Measurements from ENCODE around the gene C1QA. TPM values are rescaled to one million over a fixed set of nuclear protein-coding genes. Genes with fewer than 3 reads are reported as not detected.

The C1QA gene
- total and polyA plus RNA-seq, 2 of the 4 experiments (the other 2 are of a cell fraction): not detected

- Histone ChIP-seq H3K18ac (ENCODE audit: low read depth, low read length) (no peak overlapping the region), H2BK5ac (ENCODE audit: low read depth, low read length, poor library complexity, severe bottlenecking) (no peak overlapping the region), H2AFZ (replicated peaks; ENCODE audit: low read length, poor library complexity) (no peak overlapping the region), H3K9me3 (ENCODE audit: control insufficient read depth, insufficient read depth, low read length) (no peaks in the 10 kb centered on the region), H3K27ac (ENCODE audit: insufficient read depth, low read length) (no peak overlapping the region), H3K4me3 (ENCODE audit: insufficient read depth, low read depth, low read length) (no peak overlapping the region), H3K4ac (ENCODE audit: low read depth, low read length) (no peak overlapping the region), H2BK120ac (ENCODE audit: low read depth, low read length) (no peak overlapping the region), H3K4me1 (ENCODE audit: control insufficient read depth, insufficient read depth, low read length) (no peaks in the 10 kb centered on the region), H3K79me1 (ENCODE audit: low read depth in 1 of 2, low read length in 2 of 2) (no peaks in the 10 kb centered on the region), H2AK5ac (ENCODE audit: low read depth, low read length) (no peak overlapping the region), H2BK20ac (ENCODE audit: low read depth, low read length) (no peak overlapping the region), H3K4me2 (ENCODE audit: low read depth, low read length) (no peak overlapping the region), H3K56ac (ENCODE audit: extremely low read depth, insufficient read depth, low read length) (no peak overlapping the region), H3K9ac (ENCODE audit: low read depth, low read length) (no peak overlapping the region), H3K27me3 (ENCODE audit: control insufficient read depth, insufficient read depth, low read length) (peaks cover 40% of the 10 kb centered on the region), H3K14ac (replicated peaks; ENCODE audit: low read depth, low read length) (no peak overlapping the region), H4K8ac (ENCODE audit: low read depth in 2 of 2, low read length in 2 of 2) (no peak overlapping the region), H4K5ac (ENCODE audit: low read depth, low read length) (no peak overlapping the region), H3K23ac (ENCODE audit: low read depth, low read length) (no peak overlapping the region), H2AK9ac (replicated peaks; ENCODE audit: low read depth, low read length, poor library complexity) (no peak overlapping the region), H3K36me3 (ENCODE audit: control insufficient read depth, insufficient read depth, low read length) (no peaks in the 10 kb centered on the region), H4K20me1 (ENCODE audit: insufficient read depth, low read length) (peaks cover 4% of the 10 kb centered on the region; the same call in 1 of the 2 replicates), H3K9me1 (ENCODE audit: insufficient read depth, low read length) (no peaks in the 10 kb centered on the region; the same call in 1 of the 2 replicates), H2BK15ac (ENCODE audit: low read depth, low read length) (no peak overlapping the region), H4K91ac (ENCODE audit: insufficient read depth, low read depth, low read length) (no peak overlapping the region)
- in situ Hi-C loops (cut with MboI; ENCODE audit: low sequenced_read_pairs): no loop called here
- no peak for DNase-seq
- no peak for ATAC-seq (ENCODE audit: low read depth)
- dilution Hi-C loops (cut with HindIII; ENCODE audit: low sequenced_read_pairs, unreplicated experiment): no loop called here
- intact Hi-C loops (cut with micrococcal nuclease): no loop called here
- 45% methylated on average over 7 of the region's 12 CpGs; no CpG with 5 or more reads in 1 of the 2 experiments for WGBS, 2 experiments (ENCODE audit: extremely low coverage in 2 of 2, insufficient read length in 1 of 2)
- no TSS peak for BruUV-seq (replicated peaks)
- TF ChIP-seq SMC3 (IDR thresholded peaks at IDR 0.05; ENCODE audit: low read depth, low read length) (no peak), CHD1 (IDR thresholded peaks at IDR 0.05; ENCODE audit: low read depth, low read length) (no peak), ELK1 (IDR thresholded peaks at IDR 0.05; ENCODE audit: borderline replicate concordance, low read depth, low read length) (no peak), BHLHE40 (IDR thresholded peaks at IDR 0.05; ENCODE audit: low read depth, low read length) (no peak), MAZ (IDR thresholded peaks at IDR 0.05; ENCODE audit: borderline replicate concordance, low read depth, low read length) (no peak), CEBPB (IDR thresholded peaks at IDR 0.05; ENCODE audit: low read depth, low read length) (no peak), USF2 (IDR thresholded peaks at IDR 0.05; ENCODE audit: low read depth, low read length) (no peak), MAFK (IDR thresholded peaks at IDR 0.05; ENCODE audit: low read depth, low read length) (no peak), POLR2A (IDR thresholded peaks at IDR 0.05; ENCODE audit: low read depth, low read length) (no peak), FOS (IDR thresholded peaks at IDR 0.05; ENCODE audit: low read depth, low read length) (no peak), NFE2L2 (IDR thresholded peaks at IDR 0.05; ENCODE audit: low read depth, low read length) (no peak), RFX5 (IDR thresholded peaks at IDR 0.05; ENCODE audit: low read depth, low read length) (no peak), MXI1 (IDR thresholded peaks at IDR 0.05; ENCODE audit: borderline replicate concordance, low read depth, low read length) (no peak)
- TF ChIP-seq, protein P1, sequence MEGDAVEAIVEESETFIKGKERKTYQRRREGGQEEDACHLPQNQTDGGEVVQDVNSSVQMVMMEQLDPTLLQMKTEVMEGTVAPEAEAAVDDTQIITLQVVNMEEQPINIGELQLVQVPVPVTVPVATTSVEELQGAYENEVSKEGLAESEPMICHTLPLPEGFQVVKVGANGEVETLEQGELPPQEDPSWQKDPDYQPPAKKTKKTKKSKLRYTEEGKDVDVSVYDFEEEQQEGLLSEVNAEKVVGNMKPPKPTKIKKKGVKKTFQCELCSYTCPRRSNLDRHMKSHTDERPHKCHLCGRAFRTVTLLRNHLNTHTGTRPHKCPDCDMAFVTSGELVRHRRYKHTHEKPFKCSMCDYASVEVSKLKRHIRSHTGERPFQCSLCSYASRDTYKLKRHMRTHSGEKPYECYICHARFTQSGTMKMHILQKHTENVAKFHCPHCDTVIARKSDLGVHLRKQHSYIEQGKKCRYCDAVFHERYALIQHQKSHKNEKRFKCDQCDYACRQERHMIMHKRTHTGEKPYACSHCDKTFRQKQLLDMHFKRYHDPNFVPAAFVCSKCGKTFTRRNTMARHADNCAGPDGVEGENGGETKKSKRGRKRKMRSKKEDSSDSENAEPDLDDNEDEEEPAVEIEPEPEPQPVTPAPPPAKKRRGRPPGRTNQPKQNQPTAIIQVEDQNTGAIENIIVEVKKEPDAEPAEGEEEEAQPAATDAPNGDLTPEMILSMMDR (conservative IDR thresholded peaks at IDR 0.05; ENCODE audit: low read depth, low read length): no peak
- ChIA-PET CTCF (no interaction called here), POLR2A (ENCODE audit: unreplicated experiment) (no interaction called here)
Observed at GRCh38 chr1:22613951-22614350, 22.5 kb upstream of the C1QA start.

Data from IMR-90 (cell line).